AG09309 (cell line): ENCODE data around the gene NRP1.

Experiments used
- DNase-seq: peaks from one replicate; pipeline ENCODE4 v3.0.0-alpha.2; 2010; ENCODE audit warnings: low read depth
- H3K4me3 ChIP-seq: 2 replicates; pipeline ENCODE4 v1.5.1; 2011; ENCODE audit warnings: mild to moderate bottlenecking, low read depth, low read length, moderate library complexity; ENCODE audit not compliant: control insufficient read depth
- CTCF ChIP-seq: IDR thresholded peaks from 2 replicates; pipeline ENCODE4 v1.5.1; 2011; ENCODE audit warnings: mild to moderate bottlenecking, low read depth, low read length, inconsistent platforms; ENCODE audit not compliant: insufficient read depth, control insufficient read depth; ENCODE audit errors: missing control alignments

Gene NRP1

GRCh38 chr10:33352615-33353014, 18.1 kb upstream of the NRP1 start:
- TF ChIP-seq CTCF, result no peak
- DNase-seq, result no peak
- H3K4me3 ChIP-seq, result no peak overlapping the region

GRCh38 chr10:33352175-33352574, 17.7 kb upstream of the NRP1 start:
- no peak overlapping the region for H3K4me3 ChIP-seq
- TF ChIP-seq CTCF, result no peak
- DNase-seq, result no peak

GRCh38 chr10:33350041-33350440, 15.6 kb upstream of the NRP1 start:
- H3K4me3 ChIP-seq, result no peak overlapping the region
- no peak for TF ChIP-seq CTCF

GRCh38 chr10:33349268-33349667, 14.8 kb upstream of the NRP1 start:
- no peak for TF ChIP-seq CTCF
- no peak overlapping the region for H3K4me3 ChIP-seq
- no peak for DNase-seq

More at GRCh38 chr10:33350041-33350440, 15.6 kb upstream of the NRP1 start:
- no peak for DNase-seq

GRCh38 chr10:33347211-33347610, 12.7 kb upstream of the NRP1 start:
- no peak for DNase-seq
- H3K4me3 ChIP-seq, result no peak overlapping the region
- no peak for TF ChIP-seq CTCF

- TF ChIP-seq CTCF, result no peak
- no peak for DNase-seq
- no peak overlapping the region for H3K4me3 ChIP-seq
Measured at GRCh38 chr10:33345236-33345635, 10.8 kb upstream of the NRP1 start.

- no peak overlapping the region for H3K4me3 ChIP-seq
- TF ChIP-seq CTCF, result no peak
- DNase-seq, result no peak
Measured at GRCh38 chr10:33344676-33345075, 10.2 kb upstream of the NRP1 start.
